HG03025 (cell line): ENCODE results near the gene BCL2L2.
"Not testable (repeated sequence)": the region's sequence is repeated elsewhere in the genome, so short reads cannot be mapped to it uniquely, and the experiment has no call there.

Experiments used
- ATAC-seq: cut with Tn5 transposase; IDR thresholded peaks from one replicate; pipeline ENCODE4 v1.9.1; 2021; ENCODE audit warnings: mild to moderate bottlenecking, moderate library complexity; ENCODE audit not compliant: unreplicated experiment, low FRiP score

The BCL2L2 gene, protein sequence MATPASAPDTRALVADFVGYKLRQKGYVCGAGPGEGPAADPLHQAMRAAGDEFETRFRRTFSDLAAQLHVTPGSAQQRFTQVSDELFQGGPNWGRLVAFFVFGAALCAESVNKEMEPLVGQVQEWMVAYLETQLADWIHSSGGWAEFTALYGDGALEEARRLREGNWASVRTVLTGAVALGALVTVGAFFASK

DNA sequence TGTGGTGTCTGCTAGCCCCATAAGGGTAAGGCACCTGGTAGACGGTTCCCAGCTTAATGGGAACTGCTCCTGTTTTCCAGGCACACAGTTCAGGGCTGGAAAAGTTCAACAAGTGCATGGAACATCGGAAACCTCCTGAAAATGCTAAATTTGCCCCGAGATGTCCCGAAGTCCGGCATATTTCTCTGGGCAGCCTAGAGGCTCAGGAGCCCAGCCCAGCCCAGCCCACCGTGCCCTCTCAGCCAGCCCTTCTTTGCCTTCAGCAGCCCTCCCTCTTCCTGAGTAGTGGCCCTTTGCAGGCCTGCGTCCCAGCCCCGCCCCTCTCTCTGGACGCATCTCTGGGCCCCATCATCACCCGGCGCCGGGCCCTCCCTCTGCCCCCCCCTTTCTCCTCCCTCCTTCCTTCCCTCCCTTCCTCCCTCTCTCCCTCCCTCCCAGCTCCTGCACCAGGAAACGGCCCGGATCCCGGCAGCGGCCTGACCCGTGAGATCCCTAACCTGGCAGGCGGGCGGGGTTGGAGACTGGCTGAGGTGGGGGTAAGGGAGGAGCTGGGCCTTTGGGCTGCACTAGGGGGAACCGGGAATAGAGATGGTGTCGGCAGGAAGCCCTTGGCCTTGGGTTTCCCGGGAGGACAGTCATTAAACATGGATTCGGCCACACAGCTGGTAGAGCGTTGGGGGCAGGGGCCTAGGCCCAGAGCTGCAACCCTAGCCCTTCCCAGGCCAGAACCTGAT lies at the start of gene BCL2L2:
TSS of gene BCL2L2 (plus strand) at position 422 of the 734 bp plus-strand sequence. CDS start 935 bp downstream, outside the sequence.
- ATAC-seq = no peak

DNA sequence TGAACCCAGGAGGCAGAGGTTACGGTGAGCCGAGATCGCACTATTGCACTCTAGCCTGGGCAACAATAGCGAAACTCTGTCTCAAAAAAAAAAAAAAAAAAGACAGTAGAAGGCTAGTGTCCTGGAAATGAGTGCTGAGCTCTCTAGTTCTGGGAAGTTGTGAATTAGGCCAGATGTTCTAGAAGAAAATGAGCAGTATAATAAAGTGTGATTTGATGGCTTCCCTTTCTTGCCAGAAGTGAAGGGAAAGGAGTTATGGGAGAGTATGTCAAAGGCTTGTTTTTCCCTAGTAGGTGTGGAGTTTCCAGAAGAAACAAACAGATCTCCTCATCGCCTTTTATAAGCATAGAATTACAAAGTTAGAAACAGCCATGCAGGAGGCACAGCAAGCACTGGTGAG lies 48.4 kb upstream of the BCL2L2 start:
- ATAC-seq = no peak

DNA sequence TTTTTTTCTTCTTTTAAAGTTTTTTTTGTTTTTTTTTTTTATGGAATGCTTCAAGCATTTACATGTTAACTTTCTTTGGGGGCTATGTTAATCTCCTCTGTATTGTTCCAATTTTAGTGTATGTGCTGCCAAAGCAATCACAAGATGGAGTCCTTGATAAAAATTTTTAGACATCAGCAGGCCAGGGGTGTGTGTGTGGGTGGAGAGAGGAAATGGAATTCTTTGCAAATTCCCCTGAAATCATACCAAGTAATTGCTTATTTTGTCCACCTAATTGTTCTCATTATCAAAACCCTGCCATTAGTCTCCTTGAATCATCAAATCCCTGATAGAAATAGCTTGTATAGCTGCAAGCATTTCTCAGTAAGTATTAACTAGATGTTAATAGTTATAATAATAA lies 47.2 kb upstream of the BCL2L2 start:
- no peak for ATAC-seq

DNA sequence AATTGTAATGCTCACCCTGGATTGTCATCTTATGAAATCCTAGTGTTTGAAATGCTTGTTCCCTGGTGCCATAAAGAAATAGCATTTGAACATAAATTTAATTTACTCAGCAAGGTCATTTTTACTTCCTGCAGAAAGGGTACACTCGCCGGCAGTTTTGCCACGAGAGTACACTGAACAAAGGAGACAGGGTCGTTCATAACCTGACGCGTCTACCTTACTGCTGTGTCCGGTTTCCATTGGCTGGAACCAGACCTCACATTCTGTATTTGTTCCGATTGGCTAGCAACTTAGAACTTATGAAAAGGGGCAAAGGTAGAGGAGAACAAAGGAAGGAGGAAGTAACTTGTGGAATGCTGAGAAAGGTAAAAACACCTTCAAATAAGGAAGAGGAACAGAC lies 45.8 kb upstream of the BCL2L2 start:
- ATAC-seq = not testable (repeated sequence)

- ATAC-seq = no peak
These were observed 37.4 kb upstream of the BCL2L2 start for GRCh38 chr14:23269193-23269592.

- ATAC-seq = no peak
These were observed 31.2 kb upstream of the BCL2L2 start for GRCh38 chr14:23275412-23275811.

DNA sequence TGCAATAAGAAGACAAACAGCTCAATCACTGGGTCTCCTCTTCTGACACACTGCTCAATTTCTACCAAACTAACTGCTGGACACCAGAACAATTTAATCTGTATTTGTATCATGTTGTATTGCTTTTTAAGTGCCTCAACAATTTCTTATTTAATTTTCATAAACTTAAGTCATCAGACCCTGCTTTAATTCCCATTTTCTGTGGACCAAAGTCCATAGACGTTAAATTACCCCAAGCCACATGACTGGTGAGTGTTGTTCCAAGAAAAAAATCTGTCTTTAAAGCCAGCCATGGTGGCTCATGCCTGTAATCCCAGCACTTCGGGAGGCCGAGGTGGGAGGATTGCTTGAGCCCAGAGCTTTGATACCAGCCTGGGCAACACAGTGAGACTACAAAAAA lies 29.4 kb upstream of the BCL2L2 start:
- ATAC-seq = no peak

- not testable (repeated sequence) for ATAC-seq
These were observed 28.7 kb upstream of the BCL2L2 start for GRCh38 chr14:23277928-23278327.

DNA sequence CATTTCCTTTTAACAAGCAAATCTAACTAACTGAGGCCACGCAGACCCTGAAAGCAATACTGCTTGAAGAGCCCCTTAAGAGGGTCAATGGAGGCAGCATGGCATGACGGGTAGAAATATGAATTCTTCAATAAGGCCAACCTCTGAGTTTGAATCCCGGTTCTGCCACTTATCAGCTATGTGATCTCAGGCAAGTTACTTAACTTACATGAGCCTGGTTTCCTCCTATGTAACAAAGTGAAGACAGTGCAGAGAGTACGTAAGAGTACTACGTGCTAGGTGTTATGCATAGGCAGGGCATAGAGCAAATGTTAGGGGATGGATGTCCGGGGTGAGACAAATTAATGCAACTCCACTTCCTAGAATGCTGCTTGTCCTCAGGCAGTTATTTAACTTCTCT lies 25.4 kb upstream of the BCL2L2 start:
- ATAC-seq = no peak

- no peak for ATAC-seq
These were observed 21.7 kb upstream of the BCL2L2 start for GRCh38 chr14:23284654-23285529.

GRCh38 chr14:23285530-23286019 lies 21.1 kb upstream of the BCL2L2 start:
- ATAC-seq = peak; percentile 19

DNA sequence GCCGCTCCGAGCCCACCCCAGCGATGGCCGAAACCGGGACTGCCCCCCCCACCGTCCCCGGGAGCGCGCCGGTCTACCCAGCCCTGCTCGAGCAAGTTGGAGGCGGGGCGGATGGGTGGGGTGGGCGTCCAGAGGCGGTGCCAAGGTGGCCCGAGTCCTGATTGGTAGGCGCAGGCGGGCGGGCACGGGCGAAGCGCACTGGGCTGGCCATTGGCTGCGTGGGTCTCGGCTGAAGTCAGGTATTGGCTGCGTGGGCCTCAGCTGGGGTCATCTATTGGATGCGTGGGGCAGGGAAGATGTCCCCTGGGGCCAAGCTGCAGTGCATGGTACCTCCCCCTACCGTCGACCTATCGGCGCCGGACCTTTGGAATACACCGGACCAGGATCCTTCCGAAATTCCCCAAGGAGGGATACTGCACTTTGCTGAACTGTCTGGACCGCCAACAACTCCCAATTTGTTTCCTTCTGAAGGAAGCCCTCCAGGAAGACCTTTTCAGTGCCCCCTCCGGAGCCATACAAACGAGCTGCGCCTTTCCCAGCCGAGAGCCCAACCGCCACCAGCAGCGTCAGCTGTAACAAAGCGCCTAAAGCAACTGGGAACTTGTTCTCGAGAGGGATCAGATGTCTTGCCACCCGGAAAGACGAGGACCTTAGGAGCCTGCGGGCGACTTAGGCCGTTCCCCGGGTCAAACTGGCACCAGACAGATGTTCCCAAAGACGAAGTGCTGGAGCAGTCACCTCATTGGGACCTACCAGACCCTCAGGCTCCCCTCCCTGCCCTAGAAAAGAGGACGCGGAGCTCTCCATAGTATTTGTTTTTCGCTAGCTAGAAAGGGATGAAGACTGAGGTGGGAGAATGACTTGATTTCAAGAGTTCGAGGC lies 20.4 kb upstream of the BCL2L2 start, which contains the start of gene HOMEZ:
TSS of gene HOMEZ (minus strand) at position 113 of the 882 bp plus-strand sequence. CDS start 180 bp downstream, outside the sequence.
- peak; percentile 96 for ATAC-seq

GRCh38 chr14:23286902-23287479 lies 19.6 kb upstream of the BCL2L2 start:
- no peak for ATAC-seq

- no peak for ATAC-seq
These were observed 11.7 kb upstream of the BCL2L2 start for GRCh38 chr14:23294734-23295561.

GRCh38 chr14:23296012-23296777 lies 10.4 kb upstream of the BCL2L2 start:
- no peak for ATAC-seq

DNA sequence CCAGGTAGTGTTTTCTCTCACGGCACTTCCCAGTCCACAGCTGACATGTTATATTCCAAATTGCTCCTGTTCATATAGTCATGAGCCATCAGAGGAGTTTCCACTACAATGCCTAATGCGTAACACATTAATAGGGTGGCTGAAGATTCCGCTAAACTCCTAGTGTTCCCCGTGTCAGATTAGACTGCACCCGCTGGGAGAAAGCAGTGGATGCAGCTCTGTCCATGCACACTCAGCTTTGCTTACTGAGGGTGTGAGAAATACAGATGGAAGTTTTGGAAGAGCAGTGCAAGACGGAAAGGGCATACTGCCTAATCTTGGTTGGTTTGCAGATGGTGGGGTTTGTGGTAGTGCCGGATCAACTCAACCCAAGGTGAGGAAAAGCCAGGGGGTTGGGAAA lies 9.5 kb upstream of the BCL2L2 start:
- no peak for ATAC-seq

DNA sequence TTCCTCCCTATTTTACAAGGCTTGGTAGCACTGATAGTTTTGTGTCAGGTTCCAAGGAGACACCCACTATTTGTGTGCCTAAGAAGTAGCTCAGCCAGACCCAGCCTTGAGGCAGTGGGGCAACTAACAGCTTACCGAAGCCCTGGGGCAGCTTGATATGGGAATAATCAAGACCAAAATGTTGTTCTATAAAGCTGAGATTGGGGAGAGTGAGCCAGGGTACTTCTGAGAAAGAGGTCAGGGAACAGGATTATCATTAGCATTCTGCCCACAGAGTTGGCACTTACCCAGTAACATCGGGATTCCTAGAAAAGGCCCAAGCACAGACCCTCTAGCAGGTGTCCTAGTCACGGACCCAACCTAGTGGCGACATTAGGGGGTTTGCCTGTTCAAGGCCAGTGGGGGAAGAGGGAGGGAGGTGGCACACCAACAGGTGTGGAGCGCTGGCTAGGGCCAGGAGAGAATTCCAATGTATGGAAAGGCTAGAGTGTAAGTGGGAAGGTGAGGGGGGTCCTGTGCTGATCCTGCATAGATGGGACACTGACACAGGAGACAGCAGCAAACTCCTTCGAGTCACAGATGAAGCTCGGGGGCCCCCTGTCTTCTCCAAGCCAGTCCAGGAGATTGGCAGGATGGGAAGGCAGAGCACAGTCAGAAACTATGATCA lies 8.9 kb upstream of the BCL2L2 start:
- no peak for ATAC-seq
